DOHH2 (cell line): ENCODE data around the gene SYNPO2.

Experiments
- H3F3A ChIP-seq: fragments of 200-600 bp; sonication (generic), shearing (Covaris generic); 2 replicates; pipeline ENCODE4 v1.6.0; 2016; ENCODE audit warnings: antibody characterized with exemption, mild to moderate bottlenecking; ENCODE audit not compliant: control insufficient read depth, insufficient read depth
- H3K27ac ChIP-seq: fragments of 200-600 bp; sonication (generic); 2 replicates; pipeline ENCODE4 v1.5.1; 2014; ENCODE audit warnings: low read depth, mild to moderate bottlenecking, low read length, moderate library complexity
- H3K27me3 ChIP-seq: fragments of 200-600 bp; sonication (generic); 2 replicates; pipeline ENCODE4 v1.6.1; 2014; ENCODE audit warnings: mild to moderate bottlenecking, low read length, mixed read lengths; ENCODE audit not compliant: control insufficient read depth
- H3K36me3 ChIP-seq: fragments of 200-600 bp; sonication (generic); 2 replicates; pipeline ENCODE4 v1.6.1; 2014; ENCODE audit warnings: mild to moderate bottlenecking, low read length, moderate library complexity, mixed read lengths; ENCODE audit not compliant: control insufficient read depth
- H3K4me1 ChIP-seq: fragments of 200-600 bp; sonication (generic); 2 replicates; pipeline ENCODE4 v1.6.1; 2014; ENCODE audit warnings: mild to moderate bottlenecking, low read length, mixed read lengths; ENCODE audit not compliant: control insufficient read depth
- H3K4me2 ChIP-seq: fragments of 200-600 bp; sonication (generic); 2 replicates; pipeline ENCODE4 v1.6.0; 2014; ENCODE audit warnings: mild to moderate bottlenecking, low read length, moderate library complexity
- H3K4me3 ChIP-seq: fragments of 200-600 bp; sonication (generic); 2 replicates; pipeline ENCODE4 v1.5.1; 2014; ENCODE audit warnings: mild to moderate bottlenecking, low read length, mixed read lengths
- H3K79me2 ChIP-seq: fragments of 200-600 bp; sonication (generic); 2 replicates; pipeline ENCODE4 v1.6.1; 2014; ENCODE audit warnings: mild to moderate bottlenecking, low read length, mixed read lengths; ENCODE audit not compliant: control insufficient read depth
- H3K9me2 ChIP-seq: fragments of 200-600 bp; sonication (generic); replicated peaks from 2 replicates; pipeline ENCODE4 v1.6.1; 2014; ENCODE audit warnings: mild to moderate bottlenecking, low read length, mixed read lengths; ENCODE audit not compliant: control insufficient read depth
- H3K9me3 ChIP-seq: fragments of 200-600 bp; sonication (generic); 2 replicates; pipeline ENCODE4 v1.6.1; 2014; ENCODE audit warnings: antibody characterized with exemption, low read length, mixed read lengths; ENCODE audit not compliant: control insufficient read depth, insufficient read depth
- H4K20me1 ChIP-seq: fragments of 200-600 bp; sonication (generic); 2 replicates; pipeline ENCODE4 v1.6.0; 2014; ENCODE audit warnings: low read depth, mild to moderate bottlenecking, antibody characterized with exemption, low read length, moderate library complexity; ENCODE audit not compliant: control insufficient read depth, insufficient read depth
- EZH2phosphoT487 ChIP-seq: fragments of 200-600 bp; sonication (generic); IDR thresholded peaks from 2 replicates; pipeline ENCODE4 v1.6.1; 2017; ENCODE audit warnings: borderline replicate concordance, mild to moderate bottlenecking, antibody characterized with exemption, low read length, moderate library complexity, mixed read lengths
- TF ChIP-seq, protein P1 (sequence below): fragments of 200-600 bp; sonication (generic); IDR thresholded peaks from one replicate; pipeline ENCODE4 v1.5.1; 2014; ENCODE audit warnings: antibody characterized with exemption, mild to moderate bottlenecking, low read depth, low read length; ENCODE audit not compliant: poor library complexity, severe bottlenecking

SYNPO2 gene

DNA sequence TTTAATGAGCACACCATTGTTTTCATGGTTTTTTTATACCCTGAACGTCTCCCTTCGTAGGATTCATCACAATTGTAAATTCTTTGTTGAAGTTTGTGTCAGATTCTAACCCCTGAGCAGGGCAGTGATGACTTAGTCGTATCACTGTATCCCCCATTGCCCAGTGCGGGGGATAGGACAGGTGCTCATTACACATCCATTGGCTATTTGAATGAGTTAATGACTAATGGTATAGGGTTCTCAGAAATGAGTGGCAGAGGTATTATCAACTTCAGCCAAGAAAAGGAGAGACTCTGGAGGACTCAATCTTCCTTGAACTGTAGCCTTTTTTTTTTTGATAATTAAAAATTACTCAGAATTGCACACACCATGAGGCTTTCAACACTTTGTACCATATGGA, 64.6 kb downstream of the SYNPO2 start:
- H4K20me1 ChIP-seq: no peaks in the 10 kb centered on the region
- no peaks in the 10 kb centered on the region for H3K27me3 ChIP-seq
- H3F3A ChIP-seq: no peaks in the 10 kb centered on the region
- no peak overlapping the region for H3K4me2 ChIP-seq
- no peaks in the 10 kb centered on the region for H3K36me3 ChIP-seq
- H3K4me3 ChIP-seq: no peak overlapping the region
- no peaks in the 10 kb centered on the region for H3K79me2 ChIP-seq
- H3K4me1 ChIP-seq: no peaks in the 10 kb centered on the region
- no peak overlapping the region for H3K27ac ChIP-seq
- H3K9me2 ChIP-seq: no peaks in the 10 kb centered on the region
- TF ChIP-seq, protein P1, sequence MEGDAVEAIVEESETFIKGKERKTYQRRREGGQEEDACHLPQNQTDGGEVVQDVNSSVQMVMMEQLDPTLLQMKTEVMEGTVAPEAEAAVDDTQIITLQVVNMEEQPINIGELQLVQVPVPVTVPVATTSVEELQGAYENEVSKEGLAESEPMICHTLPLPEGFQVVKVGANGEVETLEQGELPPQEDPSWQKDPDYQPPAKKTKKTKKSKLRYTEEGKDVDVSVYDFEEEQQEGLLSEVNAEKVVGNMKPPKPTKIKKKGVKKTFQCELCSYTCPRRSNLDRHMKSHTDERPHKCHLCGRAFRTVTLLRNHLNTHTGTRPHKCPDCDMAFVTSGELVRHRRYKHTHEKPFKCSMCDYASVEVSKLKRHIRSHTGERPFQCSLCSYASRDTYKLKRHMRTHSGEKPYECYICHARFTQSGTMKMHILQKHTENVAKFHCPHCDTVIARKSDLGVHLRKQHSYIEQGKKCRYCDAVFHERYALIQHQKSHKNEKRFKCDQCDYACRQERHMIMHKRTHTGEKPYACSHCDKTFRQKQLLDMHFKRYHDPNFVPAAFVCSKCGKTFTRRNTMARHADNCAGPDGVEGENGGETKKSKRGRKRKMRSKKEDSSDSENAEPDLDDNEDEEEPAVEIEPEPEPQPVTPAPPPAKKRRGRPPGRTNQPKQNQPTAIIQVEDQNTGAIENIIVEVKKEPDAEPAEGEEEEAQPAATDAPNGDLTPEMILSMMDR: no peak
- TF ChIP-seq EZH2phosphoT487: no peak
- no peaks in the 10 kb centered on the region for H3K9me3 ChIP-seq

- H3K27me3 ChIP-seq: no peaks in the 10 kb centered on the region
- H3K4me2 ChIP-seq: no peak overlapping the region
- no peaks in the 10 kb centered on the region for H4K20me1 ChIP-seq
- no peaks in the 10 kb centered on the region for H3K4me1 ChIP-seq
- no peaks in the 10 kb centered on the region for H3K36me3 ChIP-seq
- no peaks in the 10 kb centered on the region for H3K9me3 ChIP-seq
- H3K79me2 ChIP-seq: no peaks in the 10 kb centered on the region
- TF ChIP-seq EZH2phosphoT487: no peak
- TF ChIP-seq, protein P1: no peak
- no peaks in the 10 kb centered on the region for H3F3A ChIP-seq
- H3K4me3 ChIP-seq: no peak overlapping the region
- no peaks in the 10 kb centered on the region for H3K9me2 ChIP-seq
- no peak overlapping the region for H3K27ac ChIP-seq
These were observed 65.6 kb downstream of the SYNPO2 start for GRCh38 chr4:118954246-118954645.

DNA sequence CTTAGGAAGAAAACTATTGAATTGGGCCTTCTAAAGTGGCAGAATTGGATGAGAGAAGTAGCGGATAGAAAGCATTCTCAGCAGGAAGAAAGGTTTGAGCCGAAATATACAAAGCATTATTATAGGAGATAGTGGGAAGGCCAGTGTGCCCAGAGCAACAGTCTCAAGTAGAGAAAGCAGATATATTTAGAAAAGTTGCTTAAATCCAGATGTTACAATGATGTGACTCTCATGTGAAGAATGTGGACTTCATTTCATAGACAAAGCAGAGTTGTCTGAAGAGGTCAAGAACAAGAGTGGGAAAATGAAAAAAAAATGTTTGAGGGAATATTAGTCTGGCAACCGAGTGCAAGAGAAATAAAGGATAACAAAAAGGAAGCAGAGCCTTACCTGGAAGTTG, 66.9 kb downstream of the SYNPO2 start:
- no peak overlapping the region for H3K4me2 ChIP-seq
- H3K4me1 ChIP-seq: no peaks in the 10 kb centered on the region
- TF ChIP-seq, protein P1: no peak
- no peak for TF ChIP-seq EZH2phosphoT487
- H3K79me2 ChIP-seq: no peaks in the 10 kb centered on the region
- H3K9me2 ChIP-seq: no peaks in the 10 kb centered on the region
- no peaks in the 10 kb centered on the region for H3F3A ChIP-seq
- no peak overlapping the region for H3K27ac ChIP-seq
- no peaks in the 10 kb centered on the region for H3K9me3 ChIP-seq
- no peak overlapping the region for H3K4me3 ChIP-seq
- no peaks in the 10 kb centered on the region for H3K36me3 ChIP-seq
- no peaks in the 10 kb centered on the region for H4K20me1 ChIP-seq
- H3K27me3 ChIP-seq: no peaks in the 10 kb centered on the region
